HepG2 (cell line): ENCODE data around the gene ZNF276. TPM values are rescaled to one million over a fixed set of nuclear protein-coding genes. Genes with fewer than 3 reads are reported as not detected.
A peak's percentile ranks its signal among the peaks of the same experiment; 100 is the strongest.

Experiments used
- ADNP ChIP-seq: sonication (generic); formaldehyde crosslinking; IDR thresholded peaks from 2 replicates; pipeline ENCODE4 v1.4.0; 2020; ENCODE audit warnings: missing genetic modification reagents
- ATF7-NPFF ChIP-seq: sonication (generic); formaldehyde crosslinking; IDR thresholded peaks from 2 replicates; pipeline ENCODE4 v1.8.1; 2023; ENCODE audit warnings: mild to moderate bottlenecking, low read depth, missing genetic modification reagents, moderate library complexity
- ATRX ChIP-seq: sonication (generic); formaldehyde crosslinking; IDR thresholded peaks from 2 replicates; pipeline ENCODE4 v1.4.0; 2020; ENCODE audit warnings: missing genetic modification reagents, borderline replicate concordance
- CREB1 ChIP-seq, 2 experiments: fragments of 450-650 bp in 1 of 2; IDR thresholded peaks; 2 replicates each; pipeline ENCODE4 v1.6.1; 2016 to 2017; ENCODE audit warnings: control low read depth in 1 of 2, mild to moderate bottlenecking in 1 of 2, missing compliant biosample characterization in 1 of 2, missing genetic modification characterization in 1 of 2
- ESRRA ChIP-seq: sonication (generic); formaldehyde crosslinking; IDR thresholded peaks from 2 replicates; pipeline ENCODE4 v1.5.1; 2020; ENCODE audit warnings: mild to moderate bottlenecking, low read depth, missing genetic modification reagents
- MYPOP ChIP-seq: sonication (generic); formaldehyde crosslinking; IDR thresholded peaks from 2 replicates; pipeline ENCODE4 v1.8.1; 2023; ENCODE audit warnings: mild to moderate bottlenecking, moderate library complexity, missing genetic modification reagents
- PITX1 ChIP-seq: sonication (generic); formaldehyde crosslinking; IDR thresholded peaks from 2 replicates; pipeline ENCODE4 v1.5.1; 2020; ENCODE audit warnings: mild to moderate bottlenecking, missing genetic modification reagents
- RFXANK ChIP-seq: IDR thresholded peaks from 2 replicates; pipeline ENCODE4 v1.6.1; 2016
- SMC3 ChIP-seq: IDR thresholded peaks from 2 replicates; pipeline ENCODE4 v1.6.1; 2011; ENCODE audit warnings: low read length, improper control_type of control experiment
- SOX6 ChIP-seq, 2 experiments: fragments of 450-650 bp in 1 of 2; sonication (generic) in 1 of 2; formaldehyde crosslinking in 1 of 2; IDR thresholded peaks; 2 replicates each; pipeline versions ENCODE4 v1.4.0 to v1.6.1; 2017 to 2020; ENCODE audit warnings: antibody characterized with exemption in 1 of 2, mild to moderate bottlenecking in 1 of 2, missing genetic modification reagents in 1 of 2
- TARDBP ChIP-seq: sonication (generic); formaldehyde crosslinking; IDR thresholded peaks from 2 replicates; pipeline ENCODE4 v1.8.0; 2022; ENCODE audit warnings: mild to moderate bottlenecking, missing genetic modification reagents
- TFAP4 ChIP-seq: sonication (generic); IDR thresholded peaks from 2 replicates; pipeline ENCODE4 v1.6.1; 2016; ENCODE audit warnings: low read depth, borderline replicate concordance
- THAP11 ChIP-seq: IDR thresholded peaks from 2 replicates; pipeline ENCODE4 v1.6.1; 2016; ENCODE audit warnings: missing biosample characterization, missing genetic modification reagents
- UBTF ChIP-seq: sonication (generic); formaldehyde crosslinking; IDR thresholded peaks from 2 replicates; pipeline ENCODE4 v1.4.0; 2020; ENCODE audit warnings: mild to moderate bottlenecking, missing genetic modification reagents
- ZBTB43 ChIP-seq: sonication (generic); formaldehyde crosslinking; conservative IDR thresholded peaks from 2 replicates; pipeline ENCODE4 v1.4.0; 2020; ENCODE audit warnings: missing genetic modification reagents
- ZBTB44 ChIP-seq: sonication (generic); formaldehyde crosslinking; IDR thresholded peaks from 2 replicates; pipeline ENCODE4 v1.4.0; 2020; ENCODE audit warnings: missing genetic modification reagents
- ZNF282 ChIP-seq: fragments of 450-650 bp; IDR thresholded peaks from 2 replicates; pipeline ENCODE4 v1.6.1; 2018; ENCODE audit not compliant: partially characterized antibody
- ZNF292 ChIP-seq: sonication (generic); formaldehyde crosslinking; IDR thresholded peaks from 2 replicates; pipeline ENCODE4 v1.8.1; 2022; ENCODE audit warnings: mild to moderate bottlenecking, low read depth, missing genetic modification reagents, borderline replicate concordance
- ZNF510 ChIP-seq: sonication (generic); formaldehyde crosslinking; IDR thresholded peaks from 2 replicates; pipeline ENCODE4 v1.4.0; 2020; ENCODE audit warnings: low read depth, mild to moderate bottlenecking, missing genetic modification reagents
- ZNF784 ChIP-seq: sonication (generic); formaldehyde crosslinking; IDR thresholded peaks from 2 replicates; pipeline ENCODE4 v1.5.1; 2020; ENCODE audit warnings: missing genetic modification reagents, mild to moderate bottlenecking, borderline replicate concordance
- ZSCAN25 ChIP-seq: sonication (generic); formaldehyde crosslinking; IDR thresholded peaks from 2 replicates; pipeline ENCODE4 v1.8.0; 2022; ENCODE audit warnings: mild to moderate bottlenecking, missing genetic modification reagents
- polyA plus RNA-seq, 8 experiments: library from polyadenylated mRNA; depleted of rRNA in 3 of 8; stranded (reverse) in 7 of 8; unstranded in 1 of 8; fragments of >200 nt; fragmentation: Illumina TruSeq in 4 of 8; extraction: Trizol in 4 of 8; gene quantifications; 2 replicates each; pipeline versions ENCODE4 v1.2.1 to v1.2.3, GENCODE V29; 2011 to 2016; ENCODE audit warnings: low read depth in 4 of 8, missing spikeins in 1 of 8, mixed read lengths in 1 of 8; ENCODE audit not compliant: insufficient read depth in 1 of 8
- total RNA-seq, 5 experiments: library from RNA; depleted of rRNA; stranded (reverse); fragments of >200 nt; fragmentation: Illumina TruSeq; extraction: Trizol; gene quantifications; 2 replicates each; pipeline ENCODE4 v1.2.3, GENCODE V29; 2016; ENCODE audit warnings: low read depth in 1 of 5

ZNF276 gene
- total and polyA plus RNA-seq, 2 of the 13 experiments (the other 11 are each of a cell fraction or from before 2014, with no cell fraction given): 17.7 to 18.0 TPM

GRCh38 chr16:89700100-89700648 is 21.2 kb upstream of the ZNF276 start (continued):
- TF ChIP-seq ZNF282 (no peak), RFXANK (CRISPR knock-in tag) (0 out of 2 replicates have a peak, but pooled peaks have one; percentile 73), ATF7-NPFF (CRISPR knock-in tag) (peak; percentile 75), ZNF510 (CRISPR knock-in tag) (0 out of 2 replicates have a peak, but pooled peaks have one; percentile 51), TFAP4 (peak; percentile 68; the same call in 1 of the 2 replicates), CREB1 (IDR thresholded peaks at IDR 0.05) (peak; percentile 100), CREB1 (CRISPR knock-in tag; IDR thresholded peaks at IDR 0.05) (no peak; the same call in 1 of the 2 replicates), MYPOP (0 out of 2 replicates have a peak, but pooled peaks have one; percentile 5), SMC3 (peak; percentile 30; the same call in 1 of the 2 replicates), ESRRA (CRISPR knock-in tag) (peak; percentile 74; the same call in 1 of the 2 replicates), TARDBP (CRISPR knock-in tag) (peak; percentile 41; the same call in 1 of the 2 replicates), UBTF (CRISPR knock-in tag) (peak; percentile 69; the same call in 1 of the 2 replicates), ZNF784 (CRISPR knock-in tag) (no peak), ZBTB44 (CRISPR knock-in tag) (no peak), THAP11 (CRISPR knock-in tag) (peak; percentile 68), ZNF292 (CRISPR knock-in tag) (peak; percentile 36; the same call in 1 of the 2 replicates), SOX6 (IDR thresholded peaks at IDR 0.05) (no peak), SOX6 (CRISPR knock-in tag; IDR thresholded peaks at IDR 0.05) (peak; percentile 57), ZSCAN25 (0 out of 2 replicates have a peak, but pooled peaks have one; percentile 31), ADNP (CRISPR knock-in tag) (no peak), PITX1 (CRISPR knock-in tag) (peak; percentile 86), ZBTB43 (CRISPR knock-in tag) (peak; percentile 59; the same call in 1 of the 2 replicates), ATRX (no peak)
